ENCODE results near the gene CMSS1.

GRCh38 chr3:100102757-100103156 lies 285.1 kb downstream of the CMSS1 start:
- TF ChIP-seq, protein P1, sequence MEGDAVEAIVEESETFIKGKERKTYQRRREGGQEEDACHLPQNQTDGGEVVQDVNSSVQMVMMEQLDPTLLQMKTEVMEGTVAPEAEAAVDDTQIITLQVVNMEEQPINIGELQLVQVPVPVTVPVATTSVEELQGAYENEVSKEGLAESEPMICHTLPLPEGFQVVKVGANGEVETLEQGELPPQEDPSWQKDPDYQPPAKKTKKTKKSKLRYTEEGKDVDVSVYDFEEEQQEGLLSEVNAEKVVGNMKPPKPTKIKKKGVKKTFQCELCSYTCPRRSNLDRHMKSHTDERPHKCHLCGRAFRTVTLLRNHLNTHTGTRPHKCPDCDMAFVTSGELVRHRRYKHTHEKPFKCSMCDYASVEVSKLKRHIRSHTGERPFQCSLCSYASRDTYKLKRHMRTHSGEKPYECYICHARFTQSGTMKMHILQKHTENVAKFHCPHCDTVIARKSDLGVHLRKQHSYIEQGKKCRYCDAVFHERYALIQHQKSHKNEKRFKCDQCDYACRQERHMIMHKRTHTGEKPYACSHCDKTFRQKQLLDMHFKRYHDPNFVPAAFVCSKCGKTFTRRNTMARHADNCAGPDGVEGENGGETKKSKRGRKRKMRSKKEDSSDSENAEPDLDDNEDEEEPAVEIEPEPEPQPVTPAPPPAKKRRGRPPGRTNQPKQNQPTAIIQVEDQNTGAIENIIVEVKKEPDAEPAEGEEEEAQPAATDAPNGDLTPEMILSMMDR (IDR thresholded peaks at IDR 0.05), result no peak
- TF ChIP-seq EP300 (IDR thresholded peaks at IDR 0.05), result no peak
